Endothelial cell of umbilical vein (primary cell): ENCODE results near the gene LRP1-AS. TPM values are rescaled to one million over a fixed set of nuclear protein-coding genes. Genes with fewer than 3 reads are reported as not detected.

ENCODE experiments used
- BruUV-seq: library from RNA; stranded (reverse); fragments of 400-500 nt; replicated peaks from 2 replicates; lab custom pipeline; 2021; lab: Mats Ljungman, UMichigan
- CTCF ChIA-PET: fragments of 300-600, 350-600 bp; sonication (Branson Sonifier 250); formaldehyde crosslinking; loops from one replicate; lab custom pipeline; 2021; ENCODE audit warnings: antibody characterized with exemption, inconsistent platforms; lab: Charles Lee
- POLR2A ChIA-PET: fragments of 300-600, 350-600 bp; sonication (Branson Sonifier 250); formaldehyde crosslinking; loops from one replicate; lab custom pipeline; 2021; ENCODE audit warnings: antibody characterized with exemption, inconsistent platforms; lab: Charles Lee
- DNase-seq: peaks from one replicate; pipeline ENCODE4 v3.0.0-alpha.2; 2011; ENCODE audit warnings: low read depth, low spot score
- FAIRE-seq: peaks from 2 replicates; lab custom pipeline; 2011; peaks lifted over from hg19 to GRCh38; lab: Jason Lieb, UNC
- H2AFZ ChIP-seq: 2 replicates; pipeline ENCODE4 v1.6.0; 2012; ENCODE audit warnings: low read depth, low read length, control low read depth, inconsistent platforms
- H3K27ac ChIP-seq: 2 replicates; pipeline ENCODE4 v1.5.1; 2011; ENCODE audit warnings: low read depth, mild to moderate bottlenecking, control low read depth, low read length, moderate library complexity; ENCODE audit not compliant: insufficient read depth
- H3K27me3 ChIP-seq, 2 experiments: 2 replicates each; pipeline versions ENCODE4 v1.6.0 to v1.6.1; 2011; ENCODE audit warnings: low read length in 2 of 2, mixed read lengths in 1 of 2; ENCODE audit not compliant: control insufficient read depth in 2 of 2, insufficient read depth in 2 of 2
- H3K36me3 ChIP-seq, 2 experiments: 2 replicates in 1 of 2; 3 replicates in 1 of 2; pipeline ENCODE4 v1.5.1; 2011; ENCODE audit warnings: low read length in 2 of 2, mild to moderate bottlenecking in 1 of 2, moderate library complexity in 1 of 2; ENCODE audit not compliant: control insufficient read depth in 2 of 2, insufficient read depth in 2 of 2; ENCODE audit errors: extremely low read depth in 1 of 2
- H3K4me1 ChIP-seq: 3 replicates; pipeline ENCODE4 v1.5.1; 2011; ENCODE audit warnings: mild to moderate bottlenecking, low read length; ENCODE audit not compliant: control insufficient read depth, insufficient read depth; ENCODE audit errors: extremely low read depth
- H3K4me2 ChIP-seq: 2 replicates; pipeline ENCODE4 v1.6.1; 2011; ENCODE audit warnings: low read length, control low read depth, mixed read lengths; ENCODE audit not compliant: insufficient read depth
- H3K4me3 ChIP-seq, 3 experiments: fragments of 200-600 bp in 1 of 3; sonication (generic), shearing (Covaris generic) in 1 of 3; replicated peaks in 1 of 3; 2 replicates each; pipeline ENCODE4 v1.5.1; 2011 to 2016; ENCODE audit warnings: control low read depth in 3 of 3, low read length in 3 of 3, mild to moderate bottlenecking in 2 of 3, inconsistent platforms in 1 of 3, low read depth in 1 of 3, moderate library complexity in 1 of 3; ENCODE audit not compliant: insufficient read depth in 1 of 3
- H3K79me2 ChIP-seq: 2 replicates; pipeline ENCODE4 v1.6.0; 2012; ENCODE audit warnings: low read length, inconsistent platforms; ENCODE audit not compliant: control insufficient read depth, insufficient read depth
- H3K9ac ChIP-seq: replicated peaks from 2 replicates; pipeline ENCODE3; 2011; ENCODE audit warnings: low read length, control low read depth; ENCODE audit not compliant: insufficient read depth; ENCODE audit errors: extremely low read depth
- H3K9me1 ChIP-seq: replicated peaks from 3 replicates; pipeline ENCODE4 v1.6.0; 2011; ENCODE audit warnings: mild to moderate bottlenecking, low read length; ENCODE audit not compliant: control insufficient read depth, insufficient read depth; ENCODE audit errors: extremely low read depth
- H3K9me3 ChIP-seq: replicated peaks from 2 replicates; pipeline ENCODE4 v1.5.1; 2012; ENCODE audit warnings: low read length, inconsistent platforms; ENCODE audit not compliant: control insufficient read depth, insufficient read depth
- H4K20me1 ChIP-seq: replicated peaks from 2 replicates; pipeline ENCODE3; 2011; ENCODE audit warnings: mild to moderate bottlenecking, low read length; ENCODE audit not compliant: control insufficient read depth, insufficient read depth; ENCODE audit errors: extremely low read depth
- CTCF ChIP-seq, 2 donors: IDR thresholded peaks; 1 replicate in 1 of 2; 2 replicates in 1 of 2; pipeline ENCODE4 v1.5.1; 2011; ENCODE audit warnings: low read length in 2 of 2, mild to moderate bottlenecking in 2 of 2, moderate library complexity in 2 of 2, control low read depth in 1 of 2, inconsistent platforms in 1 of 2, low read depth in 1 of 2; ENCODE audit not compliant: insufficient read depth in 1 of 2; ENCODE audit errors: extremely low read depth in 1 of 2
- EZH2 ChIP-seq: IDR thresholded peaks from 2 replicates; pipeline ENCODE4 v1.6.1; 2012; ENCODE audit warnings: borderline replicate concordance, low read depth, mild to moderate bottlenecking, moderate library complexity, low read length, inconsistent platforms; ENCODE audit not compliant: severe bottlenecking
- FOS ChIP-seq: IDR thresholded peaks from 2 replicates; pipeline ENCODE4 v1.6.1; 2011; ENCODE audit warnings: mild to moderate bottlenecking, low read length, moderate library complexity, borderline replicate concordance; ENCODE audit not compliant: insufficient read depth
- GATA2 ChIP-seq: IDR thresholded peaks from 2 replicates; pipeline ENCODE4 v1.7.0; 2011; ENCODE audit warnings: low read depth, mild to moderate bottlenecking, moderate library complexity, mixed read lengths, low read length; ENCODE audit not compliant: insufficient read length, insufficient read depth
- JUN ChIP-seq: IDR thresholded peaks from 2 replicates; pipeline ENCODE4 v1.6.1; 2011; ENCODE audit warnings: borderline replicate concordance, low read depth; ENCODE audit not compliant: insufficient read length, insufficient read depth
- MAX ChIP-seq: IDR thresholded peaks from 2 replicates; pipeline ENCODE4 v1.6.1; 2011; ENCODE audit not compliant: insufficient read depth, insufficient read length
- MYC ChIP-seq: IDR thresholded peaks from one replicate; pipeline ENCODE4 v1.6.1; 2011; ENCODE audit warnings: mild to moderate bottlenecking, low read depth, low read length
- POLR2A ChIP-seq: IDR thresholded peaks from 2 replicates; pipeline ENCODE4 v1.6.1; 2012; ENCODE audit warnings: low read depth, mild to moderate bottlenecking, control low read depth, low read length
- POLR2AphosphoS5 ChIP-seq: IDR thresholded peaks from 2 replicates; pipeline ENCODE4 v1.6.1; 2012; ENCODE audit warnings: low read depth, mild to moderate bottlenecking, control low read depth, low read length, moderate library complexity; ENCODE audit not compliant: insufficient read depth
- dilution Hi-C: fragments of 300-500 bp; cut with MboI; formaldehyde crosslinking; loops from one replicate; pipeline ENCODE4 v1.15.0; 2019; ENCODE audit warnings: low sequenced_read_pairs; ENCODE audit not compliant: extremely low pct_ligation_motif_present
- intact Hi-C: fragments of 100-400 bp; cut with micrococcal nuclease; formaldehyde crosslinking; loops from one replicate; pipeline ENCODE4 v1.10.0; 2022
- microRNA counts: library from miRNA; unstranded; fragments of <30 nt; microRNA quantifications from one replicate; lab custom pipeline; 2016
- microRNA-seq: library from miRNA; unstranded; fragments of <30 nt; microRNA quantifications from one replicate; pipeline ENCODE4 v1.2.0, GENCODE V29; 2021; ENCODE audit warnings: borderline number of aligned reads, borderline replicate concordance
- polyA plus RNA-seq, 4 experiments: library from polyadenylated mRNA; depleted of rRNA in 3 of 4; stranded (reverse) in 3 of 4; unstranded in 1 of 4; fragments of >200 nt; gene quantifications; 2 replicates each; pipeline versions ENCODE4 v1.2.1 to v1.2.3, GENCODE V29; 2011 to 2012; ENCODE audit warnings: missing spikeins in 1 of 4
- small RNA-seq: library from RNA; depleted of rRNA; stranded (forward); fragments of <200 nt; gene quantifications from one replicate; pipeline ENCODE3, GENCODE V24; 2012; ENCODE audit warnings: low replicate concordance, low read depth; ENCODE audit not compliant: insufficient read depth, insufficient read length
- total RNA-seq: library from RNA; stranded (reverse); gene quantifications from 2 replicates; pipeline ENCODE4 v1.2.3, GENCODE V29; 2021

The LRP1-AS gene
- total and polyA plus RNA-seq, 2 donors (not counting 3 experiments of a cell fraction or from before 2014, with no cell fraction given) = not detected

GRCh38 chr12:57095440-57095839 is 52.0 kb downstream of the LRP1-AS start:
- H2AFZ ChIP-seq = no peak overlapping the region
- no peaks in the 10 kb centered on the region for H3K27me3 ChIP-seq
- dilution Hi-C loops (no loop called here), intact Hi-C loops (no loop called here)
- no peak overlapping the region for H3K27ac ChIP-seq
- POLR2A ChIA-PET = no interaction called here
- DNase-seq (no peak), FAIRE-seq (no peak)
- H3K4me3 ChIP-seq = no peak overlapping the region
- H3K79me2 ChIP-seq = peaks cover 5% of the 10 kb centered on the region
- H3K4me1 ChIP-seq = peaks cover 12% of the 10 kb centered on the region
- no peaks in the 10 kb centered on the region for H4K20me1 ChIP-seq
- no TSS peak for BruUV-seq
- TF ChIP-seq EZH2 = no peak
- no peak for TF ChIP-seq POLR2AphosphoS5
- no peak for TF ChIP-seq CTCF (IDR thresholded peaks at IDR 0.05; ENCODE audit: extremely low read depth in 1 of 2, insufficient read depth in 1 of 2, low read depth in 1 of 2, low read length in 2 of 2)
- TF ChIP-seq POLR2A = no peak
- no peak for TF ChIP-seq GATA2
- no peak for TF ChIP-seq MAX
- TF ChIP-seq MYC = no peak
- no peak for TF ChIP-seq JUN
- TF ChIP-seq FOS = no peak
- H3K4me2 ChIP-seq = no peak overlapping the region
- CTCF ChIA-PET = interaction anchor here (0.6 to 14.4 kb wide), 3 partner anchors 16 to 35 kb away, joined by 3 to 158 read pairs (median 6); partner anchors contain the start of gene STAT6
- H3K9ac ChIP-seq = no peak overlapping the region
- H3K9me3 ChIP-seq = no peaks in the 10 kb centered on the region
- peaks cover 4 to 52% of the 10 kb centered on the region in 2 experiments for H3K36me3 ChIP-seq
- H3K9me1 ChIP-seq = no peaks in the 10 kb centered on the region

MicroRNAs encoded within 50 kb of the gene (microRNA counts, 767-probe panel; counts per million panel counts)
- 723 counts per million, percentile 96 among the panel's probes with 10 or more counts for microRNA hsa-miR-1228-3p (lab: Ali Mortazavi, UCI)

Small RNA genes within 50 kb of the gene (microRNA-seq; reads per million reads assigned to microRNA genes)
- not detected for gene MIR1228

Small RNA genes within 50 kb of the gene (small RNA-seq; reads per million reads assigned to genes)
- not detected for gene MIR1228

Other genes with a start within 250 kb of the LRP1-AS start
- gene SDR9C7, start 213.2 kb downstream of the LRP1-AS start, total RNA-seq = not detected in 2 replicates
- gene SDR9C7, start 213.2 kb downstream of the LRP1-AS start, polyA plus RNA-seq = not detected in 2 replicates
- gene RDH16, start 190.0 kb downstream of the LRP1-AS start, total RNA-seq = 0.09 and 0.29 TPM in 2 replicates
- gene RDH16, start 190.0 kb downstream of the LRP1-AS start, polyA plus RNA-seq = 0.08 and 0.13 TPM in 2 replicates
- gene ZBTB39, start 141.1 kb downstream of the LRP1-AS start, total RNA-seq = 8.1 and 8.5 TPM in 2 replicates
- 5.9 TPM in 2 replicates for gene ZBTB39, start 141.1 kb downstream of the LRP1-AS start, polyA plus RNA-seq
- gene TAC3, start 131.1 kb downstream of the LRP1-AS start, total RNA-seq = not detected in 2 replicates
- gene TAC3, start 131.1 kb downstream of the LRP1-AS start, polyA plus RNA-seq = not detected in 2 replicates
- not detected in 2 replicates for gene MYO1A, start 97.5 kb downstream of the LRP1-AS start, total RNA-seq
- not detected in 2 replicates for gene MYO1A, start 97.5 kb downstream of the LRP1-AS start, polyA plus RNA-seq
- gene NEMP1, start 68.8 kb downstream of the LRP1-AS start, total RNA-seq = 21.5 and 27.7 TPM in 2 replicates
- gene NEMP1, start 68.8 kb downstream of the LRP1-AS start, polyA plus RNA-seq = 9.0 and 10.8 TPM in 2 replicates
- gene NAB2, start 58.5 kb downstream of the LRP1-AS start, total RNA-seq = 13.4 and 15.9 TPM in 2 replicates
- gene NAB2, start 58.5 kb downstream of the LRP1-AS start, polyA plus RNA-seq = 14.6 and 19.5 TPM in 2 replicates
- 101 and 136 TPM in 2 replicates for gene STAT6, start 36.3 kb downstream of the LRP1-AS start, total RNA-seq
- 147 and 164 TPM in 2 replicates for gene STAT6, start 36.3 kb downstream of the LRP1-AS start, polyA plus RNA-seq
- gene LRP1, start 19.1 kb downstream of the LRP1-AS start, total RNA-seq = 3.8 and 4.6 TPM in 2 replicates
- 1.5 and 1.6 TPM in 2 replicates for gene LRP1, start 19.1 kb downstream of the LRP1-AS start, polyA plus RNA-seq
- not detected in 2 replicates for gene NXPH4, start 69.2 kb upstream of the LRP1-AS start, total RNA-seq
- 0.07 TPM in 1 of 2 replicates, not detected in the other for gene NXPH4, start 69.2 kb upstream of the LRP1-AS start, polyA plus RNA-seq
- 148 and 155 TPM in 2 replicates for gene SHMT2, start 82.1 kb upstream of the LRP1-AS start, total RNA-seq
- 243 and 287 TPM in 2 replicates for gene SHMT2, start 82.1 kb upstream of the LRP1-AS start, polyA plus RNA-seq
- 0.55 and 1.0 TPM in 2 replicates for gene STAC3, start 103.6 kb upstream of the LRP1-AS start, total RNA-seq
- gene STAC3, start 103.6 kb upstream of the LRP1-AS start, polyA plus RNA-seq = 0.08 and 0.36 TPM in 2 replicates